Limb (tissue), 2 donors: ENCODE results near the gene NEIL3.

ENCODE experiments used
- DNase-seq, 2 donors: peaks; one replicate each; pipeline ENCODE4 v3.0.0-alpha.2; 2016; ENCODE audit errors: extremely low spot score in 2 of 2

NEIL3 gene

GRCh38 chr4:177411996-177412395 is 102.3 kb downstream of the NEIL3 start:
- no peak for DNase-seq
